Eye (tissue), 1 donor: ENCODE results near the gene ZDHHC1.

Experiments
- DNase-seq: peaks from one replicate; pipeline ENCODE4 v3.0.0-alpha.2; 2015

Gene ZDHHC1

DNA sequence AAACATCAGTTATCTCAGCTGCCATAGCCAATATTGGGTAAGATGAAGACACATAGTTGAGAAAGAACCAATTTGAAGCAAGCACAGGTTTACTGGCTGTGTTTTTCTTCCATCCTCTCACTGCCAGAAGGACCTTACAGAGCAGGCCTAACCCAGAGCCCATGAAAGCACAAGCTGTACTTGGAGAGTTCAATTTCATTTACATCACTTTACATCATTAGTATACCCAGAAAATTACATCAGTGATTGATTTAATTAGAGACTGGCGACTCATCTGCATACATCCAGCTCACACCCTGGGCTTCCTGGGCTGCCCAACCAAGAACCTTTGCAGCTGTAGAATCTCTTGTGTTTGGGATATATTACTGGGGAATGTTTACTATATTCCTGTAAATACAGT lies 66.0 kb downstream of the ZDHHC1 start:
- no peak for DNase-seq

DNA sequence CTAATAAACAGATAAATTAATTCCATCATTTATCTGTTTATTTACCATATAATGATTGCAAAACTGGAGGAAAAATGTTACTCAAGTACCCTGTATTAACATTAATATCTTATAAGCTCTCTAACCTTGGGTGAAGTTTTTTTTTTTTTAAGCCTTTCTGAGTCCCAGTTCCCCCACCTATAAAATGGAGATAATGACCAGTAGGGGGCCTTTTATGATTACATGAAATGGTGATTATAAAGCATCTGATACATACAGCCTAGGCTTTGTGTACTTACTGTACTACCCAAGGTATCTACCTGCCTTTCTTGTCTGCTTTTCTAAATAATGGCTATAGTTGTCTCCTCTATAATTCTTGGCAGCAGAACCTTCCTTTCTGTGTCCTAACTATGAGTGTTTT lies 67.1 kb downstream of the ZDHHC1 start:
- no peak for DNase-seq

DNA sequence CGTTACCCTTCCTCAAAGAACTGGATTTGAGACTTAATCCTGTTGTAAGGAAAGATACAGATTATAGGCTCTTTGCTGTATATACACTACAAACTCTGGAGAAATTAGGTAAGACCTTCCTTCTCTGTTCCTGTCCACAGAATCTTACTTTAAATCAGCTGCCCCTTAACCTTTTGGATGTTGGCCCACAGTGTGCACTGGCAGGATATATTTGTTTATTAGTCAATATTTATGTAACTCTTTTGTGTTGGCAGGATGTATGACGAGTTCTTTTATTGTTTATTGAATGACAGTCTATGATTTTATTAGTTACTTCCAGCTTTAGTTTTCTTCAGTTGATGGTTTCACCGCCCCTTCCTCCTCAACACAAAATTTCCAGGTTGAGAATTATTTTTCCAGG lies 69.9 kb downstream of the ZDHHC1 start:
- no peak for DNase-seq

DNA sequence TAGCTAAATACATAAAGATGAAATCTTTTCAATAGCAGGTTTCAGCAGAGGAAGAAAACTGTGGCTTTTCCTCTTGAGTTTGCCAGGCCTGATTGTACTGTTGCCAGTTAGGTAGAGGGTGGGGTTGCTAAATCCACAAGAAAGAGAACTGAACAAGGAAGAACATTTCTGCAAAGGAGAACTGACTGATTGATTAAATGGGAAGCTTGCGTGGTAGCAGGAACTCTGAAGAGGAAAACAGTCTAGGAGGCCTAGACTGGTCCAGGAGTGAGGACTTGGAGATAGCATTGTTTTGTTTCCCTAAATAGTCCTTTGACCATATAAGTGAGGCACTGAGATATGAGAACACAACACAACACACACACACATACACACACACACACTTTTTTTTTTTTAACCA lies 70.9 kb downstream of the ZDHHC1 start:
- no peak for DNase-seq
